Dermis blood vessel endothelial cell (primary cell): Measurements from ENCODE around the gene KLHL29. TPM values are rescaled to one million over a fixed set of nuclear protein-coding genes. Genes with fewer than 3 reads are reported as not detected.

Source experiments
- DNase-seq: peaks from one replicate; pipeline ENCODE4 v3.0.0; 2010
- total RNA-seq: library from RNA; depleted of rRNA; stranded (reverse); fragments of >200 nt; gene quantifications from 2 replicates; pipeline ENCODE4 v1.2.3, GENCODE V29; 2014

Gene KLHL29
- total RNA-seq, 1 donor from 2014 or later, result 3.7 TPM

DNA sequence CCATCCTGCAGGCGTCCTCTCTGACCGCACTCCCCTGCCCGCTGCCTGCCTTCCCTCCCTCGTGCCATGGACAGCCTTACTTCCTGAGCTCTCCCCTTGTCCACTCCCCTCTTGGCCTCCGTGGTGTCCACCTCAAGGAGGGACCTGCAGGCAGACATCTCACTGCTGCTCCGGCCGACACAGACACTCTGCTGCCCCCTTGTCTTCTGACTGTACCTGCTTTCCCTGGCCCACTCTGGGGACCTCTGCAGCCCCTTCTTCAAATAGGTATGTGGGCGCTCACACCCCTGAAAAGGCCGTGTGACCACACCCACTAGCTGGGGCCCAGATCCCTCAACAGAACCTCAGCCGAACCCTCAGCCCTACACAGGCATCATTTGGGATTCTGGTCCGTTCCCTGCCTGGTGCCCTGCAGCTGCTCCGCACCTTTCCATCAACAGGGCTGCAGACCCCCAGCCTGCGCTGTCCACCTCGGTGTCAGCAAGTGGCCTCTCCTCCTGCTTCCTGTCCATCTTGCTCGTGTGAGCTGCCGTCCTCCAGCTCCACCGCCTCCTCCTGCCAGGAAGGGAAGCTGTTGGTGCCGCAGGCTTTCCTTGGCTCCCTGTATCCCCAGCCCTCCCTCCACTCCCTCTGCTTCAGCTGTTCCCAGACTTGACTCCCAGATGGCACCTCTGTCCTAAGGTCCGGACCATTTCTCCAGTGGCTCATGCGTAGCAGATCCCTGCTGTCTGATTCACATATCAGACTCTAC is 94.1 kb downstream of the KLHL29 start:
- DNase-seq, result no peak

GRCh38 chr2:23480957-23481797 is 96.2 kb downstream of the KLHL29 start:
- peak; percentile 15 for DNase-seq

- no peak for DNase-seq
Measured at GRCh38 chr2:23482188-23482587, 97.2 kb downstream of the KLHL29 start.

- DNase-seq, result no peak
Measured at GRCh38 chr2:23482607-23483006, 97.6 kb downstream of the KLHL29 start.

DNA sequence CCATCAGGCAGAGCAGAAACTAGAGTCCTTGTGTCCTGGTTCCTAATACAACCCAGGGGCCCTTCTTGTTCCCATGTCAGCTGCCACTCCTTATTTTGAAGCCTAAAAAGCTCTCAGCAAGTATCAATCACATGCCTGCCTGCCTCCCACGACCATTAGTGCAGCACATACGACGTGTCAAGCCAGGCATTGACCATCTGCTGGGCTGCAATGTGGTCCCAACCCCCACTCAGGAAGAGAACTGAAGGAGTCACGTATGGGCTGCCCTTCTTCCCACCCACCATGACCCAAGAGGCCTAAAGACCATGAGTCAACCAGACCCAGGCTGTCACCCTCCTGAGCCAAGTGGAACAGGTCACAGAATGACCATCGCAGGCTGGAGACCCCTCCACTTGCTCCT is 98.8 kb downstream of the KLHL29 start:
- DNase-seq, result no peak

- no peak for DNase-seq
Measured at GRCh38 chr2:23484275-23484674, 99.3 kb downstream of the KLHL29 start.

- DNase-seq, result no peak
Measured at GRCh38 chr2:23484767-23485166, 99.8 kb downstream of the KLHL29 start.

DNA sequence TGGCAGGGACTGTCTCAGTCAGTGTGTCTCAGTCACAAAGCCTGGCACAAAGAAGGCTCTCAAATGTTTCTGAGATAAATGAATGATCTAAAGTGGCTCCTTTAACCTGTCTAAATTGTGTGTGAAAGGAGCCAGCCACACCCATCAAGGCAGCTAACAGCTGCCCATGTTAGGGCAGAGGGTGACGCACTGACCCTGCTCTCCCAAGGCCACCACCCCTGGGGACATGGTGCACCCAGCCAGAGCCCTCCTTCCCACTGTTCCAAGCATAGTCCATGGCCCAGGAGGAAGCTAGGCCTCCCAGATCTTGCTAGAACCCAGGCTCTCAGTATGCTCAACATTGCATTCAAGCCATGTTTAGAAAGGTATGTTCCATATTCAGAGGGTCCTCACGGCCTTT is 100.3 kb downstream of the KLHL29 start:
- no peak for DNase-seq

GRCh38 chr2:23485841-23486683 is 101.1 kb downstream of the KLHL29 start:
- DNase-seq, result no peak

- DNase-seq, result no peak
Measured at GRCh38 chr2:23486684-23487075, 101.7 kb downstream of the KLHL29 start.

GRCh38 chr2:23487735-23488492 is 102.9 kb downstream of the KLHL29 start:
- no peak for DNase-seq

DNA sequence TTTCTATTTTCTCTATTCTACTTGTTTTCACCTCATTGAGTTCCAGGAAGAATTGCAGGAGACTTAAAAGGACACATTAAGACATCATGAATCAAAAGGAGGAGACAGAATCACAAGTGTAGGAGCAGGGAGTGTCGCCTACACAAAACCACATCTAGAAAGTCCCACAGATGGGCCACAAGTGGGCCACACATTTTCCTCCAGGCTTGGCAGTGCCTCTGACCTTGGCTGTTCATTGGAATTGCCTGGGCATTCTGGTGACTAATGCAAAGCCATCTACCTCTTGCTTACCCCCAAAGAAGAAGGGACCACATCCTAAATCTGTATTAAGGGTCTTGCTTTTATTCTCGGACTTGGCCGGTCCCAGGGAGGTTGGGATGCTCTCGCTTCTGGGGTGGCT is 103.6 kb downstream of the KLHL29 start:
- DNase-seq, result no peak

GRCh38 chr2:23489471-23490322 is 104.7 kb downstream of the KLHL29 start:
- no peak for DNase-seq

- DNase-seq, result no peak
Measured at GRCh38 chr2:23491591-23492336, 106.8 kb downstream of the KLHL29 start.

- no peak for DNase-seq
Measured at GRCh38 chr2:23492337-23492675, 107.3 kb downstream of the KLHL29 start.

- no peak for DNase-seq
Measured at GRCh38 chr2:23492921-23493320, 107.9 kb downstream of the KLHL29 start.

DNA sequence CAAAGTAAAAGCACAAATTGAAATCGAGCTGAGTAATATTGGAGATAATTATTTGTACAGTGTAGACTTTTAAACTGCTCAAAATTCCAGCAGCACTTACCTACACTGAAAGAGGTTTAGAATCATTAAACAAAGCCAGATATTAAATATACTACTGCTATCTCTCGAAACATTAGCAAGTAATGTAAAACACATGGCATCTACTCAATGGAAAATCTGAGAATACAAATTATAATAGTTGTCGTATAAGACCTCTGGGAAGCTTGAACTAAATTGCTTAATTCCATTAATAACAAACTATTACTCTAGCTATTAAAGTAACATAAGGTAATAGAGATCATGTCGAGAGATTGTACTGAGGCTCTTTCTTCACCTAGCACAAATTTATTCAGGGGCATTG is 108.9 kb downstream of the KLHL29 start:
- DNase-seq, result no peak

DNA sequence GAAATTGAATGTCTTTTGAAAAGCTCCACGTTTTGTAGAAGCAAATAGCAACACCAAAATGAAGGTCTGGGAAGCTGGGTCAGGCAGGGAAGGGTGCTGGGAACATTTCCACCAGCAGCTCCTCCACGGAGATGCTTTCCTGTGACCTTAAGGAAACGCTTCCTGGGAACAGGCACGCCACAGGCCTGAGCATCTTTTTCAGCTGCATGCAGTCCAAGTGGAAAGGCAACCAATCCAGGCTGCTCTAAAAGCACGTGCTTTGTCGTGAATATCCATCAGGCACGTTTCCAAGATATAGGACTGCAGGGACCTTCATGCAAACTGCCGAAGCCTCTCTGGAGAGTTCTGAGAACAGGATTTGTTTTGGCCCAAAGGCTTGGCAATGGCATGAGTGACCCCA is 109.3 kb downstream of the KLHL29 start:
- no peak for DNase-seq

DNA sequence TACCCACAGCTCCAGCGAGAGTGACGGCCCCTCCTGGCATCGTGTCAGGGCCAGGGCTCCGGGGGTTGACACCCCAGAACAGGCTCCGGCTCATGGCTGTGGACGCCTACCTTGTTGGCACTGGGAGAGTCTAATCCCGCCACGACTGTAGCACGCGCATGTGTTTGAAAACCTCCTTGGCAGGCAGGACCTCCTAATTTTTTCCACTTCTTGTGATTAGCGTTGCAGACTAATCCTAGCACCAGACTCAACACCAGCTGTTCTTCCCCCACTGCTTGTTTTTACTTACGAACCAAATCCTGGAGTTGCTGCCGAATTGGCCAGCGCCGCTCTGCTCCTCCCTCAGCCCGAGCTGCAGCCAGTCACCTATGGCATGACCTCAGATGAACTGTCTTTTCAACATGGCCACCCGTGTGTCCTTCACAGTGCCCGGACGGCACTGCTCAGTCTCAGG is 110.7 kb downstream of the KLHL29 start:
- no peak for DNase-seq

DNA sequence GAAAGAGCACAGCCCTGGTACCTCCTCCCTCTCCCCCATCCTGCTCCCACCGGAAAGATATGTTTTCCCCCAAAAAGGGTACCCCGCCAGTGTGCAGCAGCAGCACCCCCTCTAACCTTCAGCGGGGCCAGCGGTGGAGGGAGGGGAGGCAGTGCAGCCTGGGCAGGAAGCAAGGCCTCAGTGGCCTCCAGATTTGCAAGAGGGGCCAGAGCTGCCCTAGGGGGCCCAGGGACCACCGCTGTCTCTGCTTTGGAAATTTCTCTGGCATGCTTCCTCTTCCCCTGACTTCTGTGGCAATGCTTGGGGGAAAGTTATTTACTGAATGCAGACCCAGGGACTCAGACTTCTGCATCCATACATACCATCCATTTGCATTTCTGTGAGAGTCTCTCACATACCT is 111.5 kb downstream of the KLHL29 start:
- DNase-seq, result no peak

GRCh38 chr2:23497063-23497462 is 112.1 kb downstream of the KLHL29 start:
- peak; percentile 53 for DNase-seq
